Measurements from ENCODE around the gene KDM1A. TPM values are rescaled to one million over a fixed set of nuclear protein-coding genes. Genes with fewer than 3 reads are reported as not detected.
"Not testable (repeated sequence)": the region's sequence is repeated elsewhere in the genome, so short reads cannot be mapped to it uniquely, and the experiment has no call there.

Gene KDM1A
- total and polyA plus RNA-seq, 2 donors (not counting 1 experiment from before 2014, with no cell fraction given) = 30.2 to 47.4 TPM

DNA sequence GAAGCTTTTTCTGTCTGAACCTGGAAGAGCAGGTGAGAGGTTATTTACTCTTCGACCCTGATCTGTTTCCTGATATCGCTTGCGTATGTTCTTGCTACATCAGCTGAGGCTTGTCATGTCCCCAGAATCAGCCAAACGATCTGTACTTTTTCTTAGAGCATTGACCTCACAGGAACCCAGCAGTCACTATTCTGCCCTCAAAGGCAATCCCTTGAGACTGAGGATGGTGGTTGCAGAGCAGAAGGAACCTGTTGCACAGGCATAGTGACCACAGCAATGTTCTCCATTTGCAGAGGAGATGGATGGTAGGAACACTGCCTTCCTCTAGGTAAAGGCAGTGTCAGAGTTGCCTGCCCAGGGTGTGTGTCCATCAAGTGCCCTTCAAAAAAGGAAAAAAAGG, 35.3 kb upstream of the KDM1A start:
- no peaks in the 10 kb centered on the region for H3K79me2 ChIP-seq (ENCODE audit: control insufficient read depth, insufficient read depth, low read length)
- ATAC-seq (ENCODE audit: low read depth) = no peak
- H2AFZ ChIP-seq (ENCODE audit: insufficient read depth, low read depth, low read length, poor library complexity, severe bottlenecking) = no peak overlapping the region
- Mint-ChIP-seq H3K4me3 (no peak overlapping the region), H3K27ac (no peak overlapping the region), H3K9me3 (ENCODE audit: insufficient read depth) (no peaks in the 10 kb centered on the region), H3K4me1 (no peaks in the 10 kb centered on the region), H3K27me3 (peaks cover 19% of the 10 kb centered on the region)
- intact Hi-C loops (cut with micrococcal nuclease) = no loop called here
- no peak overlapping the region for H3K27ac ChIP-seq (ENCODE audit: low read length in 2 of 2)
- TF ChIP-seq EZH2 (IDR thresholded peaks at IDR 0.05; ENCODE audit: borderline replicate concordance, insufficient read depth, low read depth, low read length, poor library complexity, severe bottlenecking) = no peak
- TF ChIP-seq, protein P1, sequence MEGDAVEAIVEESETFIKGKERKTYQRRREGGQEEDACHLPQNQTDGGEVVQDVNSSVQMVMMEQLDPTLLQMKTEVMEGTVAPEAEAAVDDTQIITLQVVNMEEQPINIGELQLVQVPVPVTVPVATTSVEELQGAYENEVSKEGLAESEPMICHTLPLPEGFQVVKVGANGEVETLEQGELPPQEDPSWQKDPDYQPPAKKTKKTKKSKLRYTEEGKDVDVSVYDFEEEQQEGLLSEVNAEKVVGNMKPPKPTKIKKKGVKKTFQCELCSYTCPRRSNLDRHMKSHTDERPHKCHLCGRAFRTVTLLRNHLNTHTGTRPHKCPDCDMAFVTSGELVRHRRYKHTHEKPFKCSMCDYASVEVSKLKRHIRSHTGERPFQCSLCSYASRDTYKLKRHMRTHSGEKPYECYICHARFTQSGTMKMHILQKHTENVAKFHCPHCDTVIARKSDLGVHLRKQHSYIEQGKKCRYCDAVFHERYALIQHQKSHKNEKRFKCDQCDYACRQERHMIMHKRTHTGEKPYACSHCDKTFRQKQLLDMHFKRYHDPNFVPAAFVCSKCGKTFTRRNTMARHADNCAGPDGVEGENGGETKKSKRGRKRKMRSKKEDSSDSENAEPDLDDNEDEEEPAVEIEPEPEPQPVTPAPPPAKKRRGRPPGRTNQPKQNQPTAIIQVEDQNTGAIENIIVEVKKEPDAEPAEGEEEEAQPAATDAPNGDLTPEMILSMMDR (IDR thresholded peaks at IDR 0.05) = no peak
- CTCF ChIA-PET = no interaction called here
- H3K36me3 ChIP-seq (replicated peaks in 1 of 2; ENCODE audit: control extremely low read depth in 1 of 2, control insufficient read depth in 1 of 2, extremely low read depth in 1 of 2, insufficient read depth in 2 of 2, low read length in 1 of 2) = no peaks in the 10 kb centered on the region
- H3K4me2 ChIP-seq (replicated peaks; ENCODE audit: low read depth, low read length, poor library complexity, severe bottlenecking) = no peak overlapping the region
- POLR2A ChIA-PET = no interaction called here
- H4K20me1 ChIP-seq (ENCODE audit: control insufficient read depth, insufficient read depth, low read length, poor library complexity, severe bottlenecking) = no peaks in the 10 kb centered on the region
- H3K27me3 ChIP-seq (replicated peaks in 1 of 4; ENCODE audit: control extremely low read depth in 1 of 4, control insufficient read depth in 3 of 4, insufficient read depth in 4 of 4, low read length in 3 of 4) = peaks cover 0 to 4% (median 0%) of the 10 kb centered on the region in 4 experiments
- no peaks in the 10 kb centered on the region for H3K9me3 ChIP-seq (ENCODE audit: control extremely low read depth in 1 of 3, control insufficient read depth in 2 of 3, insufficient read depth in 1 of 3, low read length in 2 of 3)
- no peaks in the 10 kb centered on the region for H3K4me1 ChIP-seq (ENCODE audit: control insufficient read depth in 2 of 2, insufficient read depth in 2 of 2, low read length in 2 of 2)
- 81% methylated on average over 4 of the region's 4 CpGs for WGBS (ENCODE audit: insufficient coverage)
- H3K9ac ChIP-seq (ENCODE audit: low read length) = no peak overlapping the region
- DNase-seq = no peak
- no peak overlapping the region for H3K4me3 ChIP-seq (ENCODE audit: control extremely low read depth in 1 of 5, extremely low read depth in 1 of 5, insufficient read depth in 1 of 5, low read depth in 2 of 5, low read length in 4 of 5)

DNA sequence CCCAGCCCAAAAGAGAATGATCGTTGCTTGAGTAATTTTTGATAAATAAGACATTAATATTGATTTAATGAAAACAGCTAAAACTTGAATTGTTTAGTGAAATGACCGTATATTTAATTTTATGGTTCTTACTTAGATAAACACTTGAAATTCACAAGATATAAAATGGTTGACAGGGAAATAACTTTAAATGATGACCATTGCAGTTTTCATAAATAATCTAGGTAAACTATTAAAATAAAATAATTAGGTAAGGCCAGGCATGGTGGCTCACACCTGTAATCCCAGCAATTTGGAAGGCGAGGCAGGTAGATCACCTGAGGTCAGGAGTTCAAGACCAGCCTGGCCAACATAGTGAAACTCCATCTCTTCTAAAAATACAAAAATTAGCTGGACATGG, 26.9 kb upstream of the KDM1A start:
- H3K4me3 Mint-ChIP-seq; H3K27ac ChIP-seq (ENCODE audit: low read length in 2 of 2); H2AFZ ChIP-seq (ENCODE audit: insufficient read depth, low read depth, low read length, poor library complexity, severe bottlenecking); ATAC-seq (ENCODE audit: low read depth); H3K36me3 ChIP-seq (replicated peaks in 1 of 2; ENCODE audit: control extremely low read depth in 1 of 2, control insufficient read depth in 1 of 2, extremely low read depth in 1 of 2, insufficient read depth in 2 of 2, low read length in 1 of 2); H3K9ac ChIP-seq (ENCODE audit: low read length); H3K4me2 ChIP-seq (replicated peaks; ENCODE audit: low read depth, low read length, poor library complexity, severe bottlenecking); H3K27me3 ChIP-seq (replicated peaks in 1 of 4; ENCODE audit: control extremely low read depth in 1 of 4, control insufficient read depth in 3 of 4, insufficient read depth in 4 of 4, low read length in 3 of 4); H3K79me2 ChIP-seq (ENCODE audit: control insufficient read depth, insufficient read depth, low read length); intact Hi-C loops (cut with micrococcal nuclease); H3K4me3 ChIP-seq (ENCODE audit: control extremely low read depth in 1 of 5, extremely low read depth in 1 of 5, insufficient read depth in 1 of 5, low read depth in 2 of 5, low read length in 4 of 5); POLR2A ChIA-PET; H4K20me1 ChIP-seq (ENCODE audit: control insufficient read depth, insufficient read depth, low read length, poor library complexity, severe bottlenecking); DNase-seq; H3K27ac Mint-ChIP-seq; H3K4me1 Mint-ChIP-seq; H3K9me3 Mint-ChIP-seq (ENCODE audit: insufficient read depth); H3K4me1 ChIP-seq (ENCODE audit: control insufficient read depth in 2 of 2, insufficient read depth in 2 of 2, low read length in 2 of 2): not testable (repeated sequence)
- whole genome bisulfite sequencing (ENCODE audit: insufficient coverage) = 100% methylated on average over 1 of the region's 3 CpGs
- peaks cover 2 to 12% (median 6%) of the 10 kb centered on the region in 3 donors for H3K9me3 ChIP-seq (ENCODE audit: control extremely low read depth in 1 of 3, control insufficient read depth in 2 of 3, insufficient read depth in 1 of 3, low read length in 2 of 3)
- CTCF ChIA-PET = interaction anchor here (0.6 to 0.7 kb wide), 2 partner anchors 121 to 156 kb away, joined by 3 to 6 read pairs; no protein-coding TSS in a partner anchor
- peaks cover 17% of the 10 kb centered on the region for H3K27me3 Mint-ChIP-seq

DNA sequence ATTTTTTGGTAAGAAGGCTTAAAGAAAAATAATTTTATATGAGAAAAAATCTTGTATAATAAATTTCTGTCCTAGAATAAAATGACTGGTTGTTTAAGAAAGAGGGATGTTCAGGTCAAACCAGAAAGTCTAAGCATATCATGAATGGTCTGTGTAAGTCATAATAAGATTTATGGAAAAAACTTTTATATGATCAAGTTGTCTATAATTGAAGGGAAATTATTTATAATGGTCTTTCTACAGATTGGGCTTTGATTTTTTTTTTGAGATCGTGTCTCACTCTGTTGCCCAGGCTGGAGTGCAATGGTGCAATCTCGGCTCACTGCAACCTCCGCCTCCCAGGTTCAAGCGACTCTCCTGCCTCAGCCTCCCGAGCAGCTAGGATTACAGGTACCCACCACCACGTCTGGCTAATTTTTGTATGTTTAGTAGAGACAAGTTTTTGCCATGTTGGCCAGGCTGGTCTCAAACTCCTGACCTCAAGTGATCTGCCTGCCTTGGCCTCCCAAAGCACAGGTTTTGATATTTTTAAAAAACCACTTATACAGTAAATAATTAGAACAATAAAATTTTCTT, 26.0 kb upstream of the KDM1A start:
- H3K27me3 Mint-ChIP-seq = peaks cover 13% of the 10 kb centered on the region
- DNase-seq; H3K27ac Mint-ChIP-seq; H3K9me3 Mint-ChIP-seq (ENCODE audit: insufficient read depth); ATAC-seq (ENCODE audit: low read depth); H3K36me3 ChIP-seq (replicated peaks in 1 of 2; ENCODE audit: control extremely low read depth in 1 of 2, control insufficient read depth in 1 of 2, extremely low read depth in 1 of 2, insufficient read depth in 2 of 2, low read length in 1 of 2); H3K4me1 ChIP-seq (ENCODE audit: control insufficient read depth in 2 of 2, insufficient read depth in 2 of 2, low read length in 2 of 2); H3K27ac ChIP-seq (ENCODE audit: low read length in 2 of 2); H3K4me2 ChIP-seq (replicated peaks; ENCODE audit: low read depth, low read length, poor library complexity, severe bottlenecking); H3K4me1 Mint-ChIP-seq; H3K9ac ChIP-seq (ENCODE audit: low read length); H3K4me3 ChIP-seq (ENCODE audit: control extremely low read depth in 1 of 5, extremely low read depth in 1 of 5, insufficient read depth in 1 of 5, low read depth in 2 of 5, low read length in 4 of 5); H3K79me2 ChIP-seq (ENCODE audit: control insufficient read depth, insufficient read depth, low read length); H3K27me3 ChIP-seq (replicated peaks in 1 of 4; ENCODE audit: control extremely low read depth in 1 of 4, control insufficient read depth in 3 of 4, insufficient read depth in 4 of 4, low read length in 3 of 4); POLR2A ChIA-PET; H2AFZ ChIP-seq (ENCODE audit: insufficient read depth, low read depth, low read length, poor library complexity, severe bottlenecking); H4K20me1 ChIP-seq (ENCODE audit: control insufficient read depth, insufficient read depth, low read length, poor library complexity, severe bottlenecking); intact Hi-C loops (cut with micrococcal nuclease); H3K4me3 Mint-ChIP-seq: not testable (repeated sequence)
- CTCF ChIA-PET = interaction anchor here (0.7 kb wide), 1 partner anchor 117 kb away, joined by 3 read pairs; no protein-coding TSS in a partner anchor
- WGBS (ENCODE audit: insufficient coverage) = 71% methylated on average over 1 of the region's 6 CpGs
- H3K9me3 ChIP-seq (ENCODE audit: control extremely low read depth in 1 of 3, control insufficient read depth in 2 of 3, insufficient read depth in 1 of 3, low read length in 2 of 3) = peaks cover 2 to 12% (median 6%) of the 10 kb centered on the region in 3 donors
